IPS DF 4.7 (cell line): ENCODE results near the gene DTNA.

Source experiments
- DNase-seq: peaks from one replicate; pipeline ENCODE4 v3.0.0-alpha.2; 2013; ENCODE audit warnings: low spot score; ENCODE audit errors: extremely low read depth

The DTNA gene

DNA sequence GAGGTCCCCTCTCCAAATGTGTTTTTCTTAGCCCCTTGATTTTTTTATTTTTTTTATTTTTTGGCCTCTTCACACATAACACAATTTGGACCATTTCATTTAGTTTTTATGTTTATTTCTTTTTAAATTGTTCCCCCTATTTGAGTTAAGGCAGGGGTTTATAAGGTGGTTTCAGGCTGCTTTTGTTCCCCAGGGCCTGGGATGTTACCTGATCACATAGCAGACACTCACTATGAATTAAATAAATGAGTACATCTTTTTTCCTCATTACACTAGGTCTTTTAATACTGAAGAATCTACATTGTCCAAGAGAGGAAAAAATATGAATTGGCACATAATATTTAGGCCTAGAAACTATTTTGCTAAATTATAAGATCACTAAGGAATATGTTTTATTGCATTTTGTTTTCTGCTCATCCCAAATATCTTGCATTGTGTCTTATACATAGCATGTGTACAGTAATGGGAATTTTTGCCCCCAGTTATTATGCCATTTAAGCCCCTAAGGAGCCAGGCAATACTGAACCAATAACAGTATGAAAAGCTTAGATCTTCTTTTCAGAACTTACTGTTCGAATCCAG lies 218.7 kb downstream of the DTNA start:
- no peak for DNase-seq

DNA sequence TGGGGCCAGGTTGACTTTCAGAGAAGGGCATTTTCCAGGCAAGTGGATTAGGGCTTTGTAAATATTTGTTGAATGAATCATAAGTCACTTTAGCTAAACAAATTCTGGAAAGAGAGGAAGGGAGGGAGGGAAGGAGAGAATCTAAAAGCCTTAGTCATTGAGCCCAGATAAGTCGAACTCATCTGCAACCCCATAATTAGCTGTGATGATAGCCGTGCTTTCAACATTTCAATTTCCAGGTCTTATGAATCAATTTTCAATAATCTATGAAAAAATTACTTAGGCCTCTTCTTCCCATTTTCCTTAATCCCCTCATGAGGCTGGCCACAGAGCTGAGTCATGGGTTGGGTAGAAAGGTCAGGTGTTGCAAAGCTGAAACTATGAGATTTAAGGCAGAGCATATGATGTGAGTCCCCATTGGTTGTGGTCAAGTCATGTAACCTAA lies 219.3 kb downstream of the DTNA start:
- DNase-seq, result no peak

DNA sequence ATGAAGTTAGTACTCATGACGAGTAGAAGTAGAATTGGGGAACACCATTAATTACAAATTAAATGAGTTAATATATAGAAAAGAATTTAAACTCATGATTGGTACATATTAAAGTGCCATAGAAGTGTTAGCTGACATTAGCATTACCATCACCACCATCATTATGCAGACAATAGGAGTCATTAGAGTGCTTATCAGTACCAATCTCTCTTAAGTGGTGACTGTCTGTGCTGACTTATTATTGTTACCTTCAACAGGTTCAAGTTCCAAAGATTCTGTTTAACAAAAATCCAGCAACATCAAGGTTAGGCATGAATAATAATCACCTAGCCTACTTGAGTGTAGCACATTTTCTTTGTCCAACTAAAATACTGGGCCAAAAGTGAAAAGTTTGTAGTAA lies 222.3 kb downstream of the DTNA start:
- no peak for DNase-seq

DNA sequence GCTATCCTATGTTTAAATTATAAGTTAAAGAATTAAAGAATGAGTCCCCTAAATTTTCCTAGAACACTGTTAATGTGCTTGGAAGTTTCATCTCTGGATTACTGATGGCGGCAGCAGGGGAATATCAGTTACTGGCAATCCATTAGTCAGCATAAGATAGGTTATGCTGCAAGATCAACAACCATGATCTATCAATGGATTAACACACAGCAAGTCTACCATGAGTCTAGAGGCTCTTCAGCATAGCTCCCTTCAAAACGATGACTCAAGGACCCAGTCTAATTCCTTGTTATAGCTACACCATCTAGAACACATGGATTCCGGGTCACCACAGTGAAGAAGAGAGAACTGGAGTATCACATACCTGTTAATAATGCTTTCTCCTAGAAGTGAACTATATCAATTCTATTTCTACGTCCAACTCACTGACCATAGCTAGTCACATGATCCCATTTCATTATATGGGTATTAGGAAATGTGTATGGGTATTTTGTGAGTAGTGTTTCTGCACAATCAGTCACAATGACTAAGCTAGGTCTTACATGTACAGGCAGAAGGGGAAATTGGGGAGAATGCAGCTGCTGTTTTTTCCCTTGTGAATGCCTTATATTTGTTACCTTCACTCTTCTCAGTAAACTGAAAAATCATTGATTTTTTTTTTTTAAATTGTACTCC lies 222.8 kb downstream of the DTNA start:
- DNase-seq, result no peak

DNA sequence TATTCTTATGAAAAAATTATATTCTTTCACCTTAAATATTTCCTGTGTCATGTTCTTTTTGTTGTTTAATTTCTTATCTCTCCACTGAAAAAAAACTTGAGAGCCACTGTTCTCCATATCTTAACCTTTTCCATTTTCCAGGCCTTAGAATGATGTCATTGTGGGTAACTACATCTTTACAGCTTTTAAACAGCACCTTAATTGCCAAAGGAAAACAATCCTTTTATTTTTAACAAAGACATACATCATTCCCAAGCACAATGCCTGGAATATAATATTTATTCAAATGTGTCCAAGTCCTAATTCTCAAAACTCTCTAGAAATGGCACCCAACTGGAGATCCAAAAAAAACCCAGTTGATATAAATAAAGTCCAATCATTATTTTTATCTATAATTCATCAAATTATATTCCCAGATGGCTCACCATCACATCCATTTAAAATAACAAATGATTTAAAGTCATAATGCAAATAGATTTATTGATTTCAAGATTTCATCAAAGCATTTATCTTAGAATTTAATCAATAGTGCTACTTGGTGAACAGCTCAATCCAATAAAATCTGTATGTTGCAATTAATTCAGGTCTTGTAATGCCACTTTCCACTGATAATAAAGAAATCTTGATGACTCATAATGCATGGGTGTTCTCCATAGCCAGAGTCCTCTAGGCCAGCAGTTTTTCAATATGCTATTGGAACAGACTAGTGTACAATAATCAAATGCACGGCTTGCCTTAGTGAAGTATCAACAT lies 224.0 kb downstream of the DTNA start:
- DNase-seq, result no peak

DNA sequence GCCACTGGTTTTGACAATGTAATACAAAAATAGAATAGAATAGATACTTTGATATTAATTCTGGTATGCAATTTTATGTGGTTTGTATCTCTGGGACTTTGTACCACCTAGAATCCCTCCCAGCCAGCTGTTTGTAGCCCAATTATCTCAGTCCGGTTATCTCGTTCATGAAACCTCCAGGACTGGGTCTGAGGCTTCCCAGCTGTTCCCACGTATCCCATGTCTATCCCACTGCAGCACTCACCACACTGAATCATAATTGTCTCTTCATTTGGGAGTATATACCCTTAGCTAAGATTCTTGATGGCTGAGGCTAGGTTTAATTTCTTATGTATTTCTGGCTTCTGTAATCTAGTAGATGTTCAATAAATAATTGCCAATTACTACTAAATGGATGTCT lies 226.7 kb downstream of the DTNA start:
- no peak for DNase-seq

DNA sequence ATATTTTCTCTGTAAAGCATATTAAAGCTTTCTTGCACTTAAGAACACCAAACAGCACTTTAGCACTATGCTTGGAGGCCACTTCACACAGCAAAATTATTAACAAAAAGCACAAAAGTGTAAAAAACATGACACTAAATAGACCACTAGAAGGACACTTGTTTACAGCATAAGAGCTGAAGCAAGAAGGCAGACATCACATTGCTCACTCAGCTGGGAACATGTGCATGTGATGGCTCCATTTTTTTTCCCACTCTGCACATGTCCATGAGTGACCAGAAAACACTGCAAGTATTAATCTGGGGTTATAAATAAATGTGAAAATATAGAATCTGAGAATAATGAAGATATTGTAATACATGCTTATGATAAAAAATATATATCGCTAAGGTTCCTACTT lies 228.0 kb downstream of the DTNA start:
- DNase-seq, result no peak
